Liver (tissue), 9 donors: ENCODE data around the gene KRTAP5-4. TPM values are rescaled to one million over a fixed set of nuclear protein-coding genes. Genes with fewer than 3 reads are reported as not detected.

ENCODE experiments used
- DNase-seq: peaks from one replicate; pipeline ENCODE4 v3.0.0-alpha.2; 2017; ENCODE audit warnings: low spot score
- H3K27ac ChIP-seq, 2 donors: one replicate each; pipeline ENCODE4 v1.7.0; 2013; ENCODE audit warnings: inconsistent platforms in 2 of 2, low read length in 2 of 2, control low read depth in 1 of 2, low read depth in 1 of 2, mild to moderate bottlenecking in 1 of 2
- H3K27me3 ChIP-seq, 4 donors: one replicate each; pipeline versions ENCODE4 v1.6.1 to v1.7.0; 2013; ENCODE audit warnings: low read length in 3 of 4, inconsistent platforms in 1 of 4, mild to moderate bottlenecking in 1 of 4, moderate library complexity in 1 of 4; ENCODE audit not compliant: control insufficient read depth in 4 of 4, insufficient read depth in 4 of 4
- H3K36me3 ChIP-seq, 4 donors: one replicate each; pipeline versions ENCODE4 v1.6.1 to v1.7.0; 2013; ENCODE audit warnings: low read length in 3 of 4, mild to moderate bottlenecking in 3 of 4, low read depth in 1 of 4, moderate library complexity in 1 of 4; ENCODE audit not compliant: control insufficient read depth in 4 of 4, insufficient read depth in 3 of 4
- H3K4me1 ChIP-seq, 4 donors: one replicate each; pipeline versions ENCODE4 v1.6.1 to v1.7.0; 2013; ENCODE audit warnings: low read length in 3 of 4, mild to moderate bottlenecking in 3 of 4, moderate library complexity in 1 of 4; ENCODE audit not compliant: control insufficient read depth in 4 of 4, insufficient read depth in 4 of 4
- H3K4me3 ChIP-seq, 3 donors: one replicate each; pipeline versions ENCODE4 v1.6.1 to v1.7.0; 2013; ENCODE audit warnings: low read length in 3 of 3, control low read depth in 1 of 3, low read depth in 1 of 3, mild to moderate bottlenecking in 1 of 3
- H3K9ac ChIP-seq, 2 donors: one replicate each; pipeline ENCODE4 v1.7.0; 2013; ENCODE audit warnings: low read length in 2 of 2, mild to moderate bottlenecking in 2 of 2, moderate library complexity in 2 of 2, control low read depth in 1 of 2, low read depth in 1 of 2
- H3K9me3 ChIP-seq, 4 donors: one replicate each; pipeline versions ENCODE4 v1.6.1 to v1.7.0; 2013; ENCODE audit warnings: low read length in 3 of 4; ENCODE audit not compliant: control insufficient read depth in 4 of 4
- CTCF ChIP-seq: fragments of 150-350 bp; IDR thresholded peaks from 2 replicates; pipeline ENCODE4 v1.5.1; 2017; ENCODE audit warnings: improper control_type of control experiment, low read depth, low read length; ENCODE audit not compliant: missing input control
- EGR1 ChIP-seq, 2 donors: IDR thresholded peaks; 2 replicates each; pipeline ENCODE4 v1.6.1; 2016 to 2018; ENCODE audit warnings: antibody characterized with exemption in 2 of 2, low read depth in 2 of 2
- FOXA1 ChIP-seq: IDR thresholded peaks from 2 replicates; pipeline ENCODE4 v1.6.1; 2016; ENCODE audit warnings: antibody characterized with exemption
- GABPA ChIP-seq, 2 donors: IDR thresholded peaks in 1 of 2; conservative IDR thresholded peaks in 1 of 2; 2 replicates each; pipeline ENCODE4 v1.6.1; 2016; ENCODE audit warnings: antibody characterized with exemption in 2 of 2, mild to moderate bottlenecking in 1 of 2, moderate library complexity in 1 of 2
- HNF4A ChIP-seq, 2 donors: conservative IDR thresholded peaks; 2 replicates each; pipeline ENCODE4 v1.6.1; 2016; ENCODE audit warnings: antibody characterized with exemption in 2 of 2, mild to moderate bottlenecking in 2 of 2
- JUND ChIP-seq, 2 donors: IDR thresholded peaks; 2 replicates each; pipeline ENCODE4 v1.6.1; 2016; ENCODE audit warnings: antibody characterized with exemption in 2 of 2
- MAX ChIP-seq: IDR thresholded peaks from 2 replicates; pipeline ENCODE4 v1.6.1; 2016; ENCODE audit warnings: antibody characterized with exemption
- NR2F2 ChIP-seq: IDR thresholded peaks from 2 replicates; pipeline ENCODE4 v1.6.1; 2016; ENCODE audit warnings: antibody characterized with exemption
- RAD21 ChIP-seq, 2 donors: IDR thresholded peaks; 2 replicates each; pipeline ENCODE4 v1.6.1; 2016; ENCODE audit warnings: antibody characterized with exemption in 2 of 2, mild to moderate bottlenecking in 2 of 2
- REST ChIP-seq: IDR thresholded peaks from 2 replicates; pipeline ENCODE4 v1.6.1; 2016; ENCODE audit warnings: antibody characterized with exemption, mild to moderate bottlenecking
- RXRA ChIP-seq, 2 donors: IDR thresholded peaks; 2 replicates each; pipeline ENCODE4 v1.6.1; 2017 to 2018; ENCODE audit warnings: antibody characterized with exemption in 2 of 2, mild to moderate bottlenecking in 1 of 2
- SP1 ChIP-seq: IDR thresholded peaks from 2 replicates; pipeline ENCODE4 v1.6.1; 2018; ENCODE audit warnings: antibody characterized with exemption, mild to moderate bottlenecking
- TAF1 ChIP-seq: conservative IDR thresholded peaks from 2 replicates; pipeline ENCODE4 v1.6.1; 2016; ENCODE audit warnings: antibody characterized with exemption, mild to moderate bottlenecking
- YY1 ChIP-seq: IDR thresholded peaks from 2 replicates; pipeline ENCODE4 v1.6.1; 2016; ENCODE audit warnings: antibody characterized with exemption, mild to moderate bottlenecking
- ZBTB33 ChIP-seq: IDR thresholded peaks from 2 replicates; pipeline ENCODE4 v1.6.1; 2016; ENCODE audit warnings: antibody characterized with exemption
- WGBS: extraction: QIAGEN DNeasy Blood & Tissue Kit; methylation state at CpG from one replicate; pipeline ENCODE4 v1.1.7; 2013; 5-methylcytosine and 5-hydroxymethylcytosine counted together
- polyA plus RNA-seq, 2 donors: library from polyadenylated mRNA; stranded (reverse) in 1 of 2; unstranded in 1 of 2; fragments of 200-250 nt in 1 of 2; fragments of >200 nt in 1 of 2; fragmentation: Nextera tagmentation in 1 of 2; extraction: Ambion mirVana in 1 of 2; gene quantifications; one replicate each; pipeline versions ENCODE4 v1.2.1 to v1.2.3, GENCODE V29; 2013 to 2015
- total RNA-seq, 2 donors: library from RNA; depleted of rRNA; stranded (reverse); fragments of >200 nt; gene quantifications; one replicate each; pipeline ENCODE4 v1.2.3, GENCODE V29; 2014
- donor health status: healthy.
- donor health status: healthy.
- donor health status: healthy.
- donor health status: healthy.
- donor health status: healthy.

The KRTAP5-4 gene
- total and polyA plus RNA-seq, 4 donors = not detected

- DNase-seq = no peak
- no peak overlapping the region for H3K9ac ChIP-seq
- H3K9me3 ChIP-seq = no peaks in the 10 kb centered on the region
- no peak overlapping the region for H3K4me3 ChIP-seq
- no peak for TF ChIP-seq RXRA (IDR thresholded peaks at IDR 0.05)
- H3K36me3 ChIP-seq = no peaks in the 10 kb centered on the region
- 91% methylated on average over 2 of the region's 2 CpGs for WGBS
- peaks cover 0 to 4% (median 1%) of the 10 kb centered on the region in 4 donors for H3K27me3 ChIP-seq
- H3K4me1 ChIP-seq = no peaks in the 10 kb centered on the region
- H3K27ac ChIP-seq = no peak overlapping the region
Measured at GRCh38 chr11:1637628-1638027, 15.7 kb upstream of the KRTAP5-4 start.

GRCh38 chr11:1636291-1636950 lies 14.5 kb upstream of the KRTAP5-4 start:
- Histone ChIP-seq H3K4me3 (no peak overlapping the region), H3K4me1 (no peaks in the 10 kb centered on the region), H3K9me3 (no peaks in the 10 kb centered on the region), H3K9ac (no peak overlapping the region), H3K36me3 (no peaks in the 10 kb centered on the region), H3K27ac (no peak overlapping the region), H3K27me3 (peaks cover 0 to 4% (median 1%) of the 10 kb centered on the region in 4 donors)
- WGBS = 88% methylated on average over 19 of the region's 19 CpGs
- DNase-seq = no peak
- TF ChIP-seq TAF1 (no peak), NR2F2 (no peak), JUND (IDR thresholded peaks at IDR 0.05) (no peak), RAD21 (IDR thresholded peaks at IDR 0.05) (no peak), GABPA (IDR thresholded peaks at IDR 0.05 in 1 of 2, conservative IDR thresholded peaks at IDR 0.05 in 1 of 2) (no peak), SP1 (no peak), EGR1 (IDR thresholded peaks at IDR 0.05; ENCODE audit: low read depth in 2 of 2) (no peak), MAX (no peak), RXRA (IDR thresholded peaks at IDR 0.05) (no peak), REST (no peak), YY1 (no peak), HNF4A (conservative IDR thresholded peaks at IDR 0.05) (no peak)

- WGBS = 85% methylated on average over 10 of the region's 10 CpGs
- Histone ChIP-seq H3K4me1 (peaks cover 0 to 3% (median 0%) of the 10 kb centered on the region in 4 donors), H3K36me3 (no peaks in the 10 kb centered on the region), H3K27me3 (peaks cover 0 to 8% (median 1%) of the 10 kb centered on the region in 4 donors), H3K9me3 (no peaks in the 10 kb centered on the region), H3K27ac (no peak overlapping the region), H3K4me3 (no peak overlapping the region), H3K9ac (no peak overlapping the region)
- no peak for DNase-seq
- TF ChIP-seq REST = no peak
- no peak for TF ChIP-seq CTCF
- no peak for TF ChIP-seq JUND (IDR thresholded peaks at IDR 0.05)
- TF ChIP-seq GABPA (IDR thresholded peaks at IDR 0.05 in 1 of 2, conservative IDR thresholded peaks at IDR 0.05 in 1 of 2) = no peak
- TF ChIP-seq EGR1 (IDR thresholded peaks at IDR 0.05; ENCODE audit: low read depth in 2 of 2) = no peak
- no peak for TF ChIP-seq RXRA (IDR thresholded peaks at IDR 0.05)
- TF ChIP-seq MAX = no peak
- no peak for TF ChIP-seq TAF1
- TF ChIP-seq ZBTB33 = no peak
- TF ChIP-seq FOXA1 = no peak
Measured at GRCh38 chr11:1633864-1634263, 11.9 kb upstream of the KRTAP5-4 start.
